ENCODE results near the gene STAMBPL1.

Gene STAMBPL1

GRCh38 chr10:88971221-88972061 is 91.4 kb downstream of the STAMBPL1 start:
- no peak for DNase-seq
- Histone ChIP-seq H3K36me3 (ENCODE audit: control insufficient read depth in 4 of 4, insufficient read depth in 4 of 4, low read length in 3 of 4) (no peaks in the 10 kb centered on the region), H3K27me3 (replicated peaks in 2 of 5; ENCODE audit: control insufficient read depth in 4 of 5, insufficient read depth in 5 of 5, low read length in 4 of 5) (no peaks in the 10 kb centered on the region), H3K27ac (ENCODE audit: insufficient read depth in 1 of 2, low read depth in 1 of 2, low read length in 2 of 2, poor library complexity in 1 of 2, severe bottlenecking in 2 of 2) (no peak overlapping the region), H3K4me3 (ENCODE audit: control insufficient read depth in 1 of 7, extremely low read depth in 1 of 7, insufficient read depth in 4 of 7, low read depth in 2 of 7, low read length in 6 of 7) (no peak overlapping the region), H3K4me1 (ENCODE audit: control extremely low read depth in 1 of 4, control insufficient read depth in 4 of 4, insufficient read depth in 4 of 4, low read length in 3 of 4) (peaks cover 0 to 13% (median 10%) of the 10 kb centered on the region in 4 experiments), H3K9me3 (ENCODE audit: control extremely low read depth in 1 of 5, control insufficient read depth in 4 of 5, insufficient read depth in 2 of 5, low read depth in 1 of 5, low read length in 4 of 5) (no peaks in the 10 kb centered on the region)
- 100% methylated on average over 2 of the region's 5 CpGs for WGBS (ENCODE audit: insufficient coverage)
- CTCF ChIA-PET: interaction anchor here (1.5 kb wide), 1 partner anchor 246 kb away, joined by 5 read pairs; no protein-coding TSS in a partner anchor
- POLR2A ChIA-PET: interaction anchor here (0.6 to 1.2 kb wide), 2 partner anchors 16 to 492 kb away, joined by 3 to 4 read pairs; no protein-coding TSS in a partner anchor

Measured in common myeloid progenitor, CD34-positive (primary cell).